Activated B cell treated with CpG ODN at 0.5 μM for 24 hours (primary cell): ENCODE data around the gene GALNT17. TPM values are rescaled to one million over a fixed set of nuclear protein-coding genes. Genes with fewer than 3 reads are reported as not detected.

Source experiments
- ATAC-seq: fragments of 200-7000 bp; cut with Tn5 transposase; one replicate; pipeline ENCODE4 v1.10.0; 2021; ENCODE audit warnings: low read depth, mild to moderate bottlenecking, moderate library complexity
- CTCF ChIA-PET: fragments of 350-600 bp; sonication (Branson Sonifier 250); formaldehyde crosslinking; loops from one replicate; lab custom pipeline; 2021; ENCODE audit warnings: antibody characterized with exemption; lab: Charles Lee
- POLR2A ChIA-PET: fragments of 350-600 bp; sonication (Branson Sonifier 250); formaldehyde crosslinking; loops from one replicate; lab custom pipeline; 2021; ENCODE audit warnings: antibody characterized with exemption; lab: Charles Lee
- DNase-seq: peaks from one replicate; pipeline ENCODE4 v3.0.0; 2022
- H3K27ac Mint-ChIP-seq: one replicate; pipeline ENCODE4 v1.8.0; 2020; ENCODE audit warnings: mixed read lengths
- H3K27me3 Mint-ChIP-seq: one replicate; pipeline ENCODE4 v1.8.0; 2021; ENCODE audit warnings: mixed read lengths
- H3K36me3 Mint-ChIP-seq: one replicate; pipeline ENCODE4 v1.8.0; 2021; ENCODE audit warnings: low read depth, mixed read lengths
- H3K4me1 Mint-ChIP-seq: one replicate; pipeline ENCODE4 v1.8.0; 2021; ENCODE audit warnings: mixed read lengths
- H3K4me3 Mint-ChIP-seq: one replicate; pipeline ENCODE4 v1.8.0; 2020; ENCODE audit warnings: mild to moderate bottlenecking, mixed read lengths
- H3K9me3 Mint-ChIP-seq: one replicate; pipeline ENCODE4 v1.8.0; 2020; ENCODE audit warnings: mixed read lengths
- CTCF ChIP-seq: fragments of 200-600 bp; IDR thresholded peaks from one replicate; pipeline ENCODE4 v1.8.0; 2022; ENCODE audit warnings: antibody characterized with exemption, mild to moderate bottlenecking
- intact Hi-C: fragments of 100-400 bp; cut with micrococcal nuclease; formaldehyde crosslinking; loops from one replicate; pipeline ENCODE4 v1.15.1; 2024
- total RNA-seq: library from RNA; stranded (reverse); gene quantifications from 2 replicates; pipeline ENCODE4 v1.2.3, GENCODE V29; 2022

Gene GALNT17
- total RNA-seq, 1 donor from 2014 or later, result not detected

DNA sequence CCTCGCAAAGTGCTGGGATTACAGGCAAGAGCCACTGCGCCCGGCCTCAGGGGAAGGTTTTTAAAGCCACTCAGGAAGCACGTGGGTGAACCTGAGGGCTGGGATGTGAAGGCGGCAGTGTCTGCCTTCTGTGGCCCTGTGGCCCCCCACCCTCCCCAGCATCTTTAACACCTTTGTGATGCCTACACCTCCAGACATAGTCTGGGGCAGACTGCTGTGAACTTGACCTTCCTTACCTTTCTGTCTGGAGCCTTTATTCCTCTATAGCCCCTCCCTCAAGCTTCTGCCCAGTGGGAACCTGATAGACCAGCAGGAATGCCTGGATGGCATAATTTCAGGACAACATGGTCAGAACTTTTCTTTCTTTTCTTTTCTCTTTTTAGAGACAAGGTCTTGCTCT, 550.2 kb downstream of the GALNT17 start:
- no peaks in the 10 kb centered on the region for H3K4me1 Mint-ChIP-seq
- POLR2A ChIA-PET, result no interaction called here
- no peak overlapping the region for H3K27ac Mint-ChIP-seq
- no peak overlapping the region for H3K4me3 Mint-ChIP-seq
- H3K27me3 Mint-ChIP-seq, result no peaks in the 10 kb centered on the region
- ATAC-seq (no peak), DNase-seq (no peak)
- peaks cover 2% of the 10 kb centered on the region for H3K9me3 Mint-ChIP-seq
- intact Hi-C loops, result no loop called here
- no peaks in the 10 kb centered on the region for H3K36me3 Mint-ChIP-seq
- TF ChIP-seq CTCF, result no peak
- CTCF ChIA-PET, result no interaction called here

GRCh38 chr7:71682841-71683781, 551.2 kb downstream of the GALNT17 start:
- ATAC-seq, result no peak

GRCh38 chr7:71687286-71687685, 555.3 kb downstream of the GALNT17 start:
- Mint-ChIP-seq H3K9me3 (peaks cover 2% of the 10 kb centered on the region), H3K4me1 (no peaks in the 10 kb centered on the region), H3K4me3 (no peak overlapping the region), H3K27me3 (no peaks in the 10 kb centered on the region), H3K36me3 (no peaks in the 10 kb centered on the region), H3K27ac (no peak overlapping the region)
- ChIA-PET POLR2A (no interaction called here), CTCF (no interaction called here)
- DNase-seq (no peak), ATAC-seq (no peak)
- TF ChIP-seq CTCF, result no peak
- intact Hi-C loops, result no loop called here

More at GRCh38 chr7:71682841-71683781, 551.2 kb downstream of the GALNT17 start:
- Mint-ChIP-seq H3K9me3 (peaks cover 2% of the 10 kb centered on the region), H3K4me1 (no peaks in the 10 kb centered on the region), H3K4me3 (no peak overlapping the region), H3K27me3 (no peaks in the 10 kb centered on the region), H3K27ac (no peak overlapping the region), H3K36me3 (no peaks in the 10 kb centered on the region)
- no peak for TF ChIP-seq CTCF
- POLR2A ChIA-PET, result no interaction called here
- intact Hi-C loops, result no loop called here
- CTCF ChIA-PET, result no interaction called here
- DNase-seq, result no peak

DNA sequence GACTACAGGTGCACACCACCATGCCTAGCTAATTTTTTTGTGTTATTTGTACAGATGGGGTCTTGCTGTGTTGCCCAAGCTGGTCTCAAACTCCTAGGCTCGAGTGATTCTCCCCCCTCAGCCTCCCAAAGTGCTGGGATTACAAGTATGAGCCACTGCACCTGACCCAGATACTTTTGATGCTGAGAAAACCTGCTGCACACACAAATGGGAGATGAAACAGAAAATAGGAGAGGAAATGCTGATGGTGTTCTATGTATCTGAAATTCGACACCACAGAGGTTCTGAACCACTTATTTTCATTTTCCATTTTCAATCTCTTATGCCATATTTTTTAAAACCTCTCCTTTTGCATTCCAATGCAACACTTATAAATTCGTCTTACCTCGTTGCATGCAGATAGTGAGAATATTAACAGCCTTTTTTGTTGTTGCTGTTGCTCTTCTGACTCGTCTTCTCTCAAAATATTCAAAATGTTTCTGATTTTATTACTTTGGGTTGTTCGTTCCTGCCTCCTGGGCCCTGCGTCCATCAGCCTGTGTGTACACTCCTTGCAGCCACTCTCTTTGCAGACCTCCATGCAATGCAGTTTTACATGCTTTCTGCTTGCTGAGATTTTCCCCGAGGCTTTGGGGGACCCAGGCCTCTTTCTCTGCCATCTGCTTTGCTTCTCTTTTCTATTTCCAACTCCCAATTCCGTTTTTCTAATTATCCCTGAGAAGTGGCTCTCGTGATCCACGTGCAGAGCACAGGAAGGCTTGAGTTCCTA, 556.1 kb downstream of the GALNT17 start:
- ATAC-seq (no peak), DNase-seq (no peak)
- Mint-ChIP-seq H3K36me3 (no peaks in the 10 kb centered on the region), H3K4me1 (no peaks in the 10 kb centered on the region), H3K27me3 (no peaks in the 10 kb centered on the region), H3K27ac (no peak overlapping the region), H3K4me3 (no peak overlapping the region), H3K9me3 (peaks cover 2% of the 10 kb centered on the region)
- no peak for TF ChIP-seq CTCF
- intact Hi-C loops, result no loop called here
- POLR2A ChIA-PET, result no interaction called here
- CTCF ChIA-PET, result no interaction called here

GRCh38 chr7:71691538-71691937, 559.6 kb downstream of the GALNT17 start:
- ChIA-PET CTCF (no interaction called here), POLR2A (no interaction called here)
- Mint-ChIP-seq H3K4me1 (no peaks in the 10 kb centered on the region), H3K9me3 (peaks cover 3% of the 10 kb centered on the region), H3K27ac (no peak overlapping the region), H3K36me3 (no peaks in the 10 kb centered on the region), H3K4me3 (no peak overlapping the region), H3K27me3 (no peaks in the 10 kb centered on the region)
- ATAC-seq (no peak), DNase-seq (no peak)
- no peak for TF ChIP-seq CTCF
- intact Hi-C loops, result no loop called here
